Erythroblast (primary cell): ENCODE data around the gene CCDC77.

ENCODE experiments used
- GATA1 ChIP-seq: IDR thresholded peaks from 2 replicates; pipeline ENCODE4 v1.6.1; 2011; ENCODE audit warnings: low read depth, mild to moderate bottlenecking, control low read depth, low read length, moderate library complexity
- POLR2A ChIP-seq: IDR thresholded peaks from 2 replicates; pipeline ENCODE4 v1.6.1; 2011; ENCODE audit warnings: mild to moderate bottlenecking, low read length

- TF ChIP-seq POLR2A, result no peak
- TF ChIP-seq GATA1, result no peak
These were observed 64.6 kb downstream of the CCDC77 start for GRCh38 chr12:466039-466438.
